22Rv1 (cell line): ENCODE results near the gene NELL2.

Experiments used
- CTCF ChIP-seq: fragments of 450-650 bp; IDR thresholded peaks from 2 replicates; pipeline ENCODE4 v1.5.1; 2017; ENCODE audit warnings: mild to moderate bottlenecking
- ZFX ChIP-seq: fragments of 450-650 bp; IDR thresholded peaks from 2 replicates; pipeline ENCODE4 v1.6.1; 2017; ENCODE audit warnings: antibody characterized with exemption, borderline replicate concordance

- TF ChIP-seq CTCF (no peak), ZFX (no peak)
Measured at GRCh38 chr12:44484862-44485261, 391.3 kb downstream of the NELL2 start.
